HepG2 (cell line): ENCODE results near the gene MAGEB16. TPM values are rescaled to one million over a fixed set of nuclear protein-coding genes. Genes with fewer than 3 reads are reported as not detected.

Experiments used
- ATAC-seq: fragments of 200-7000 bp; cut with Tn5 transposase; 3 replicates; pipeline ENCODE4 v1.9.1; 2020; ENCODE audit warnings: mild to moderate bottlenecking, moderate library complexity
- BruUV-seq: library from RNA; stranded (reverse); fragments of 400-500 nt; replicated peaks from 2 replicates; lab custom pipeline; 2021; lab: Mats Ljungman, UMichigan
- CTCF ChIA-PET: fragments of 300-600 bp; formaldehyde crosslinking; extraction: SDS; loops from one replicate; lab custom pipeline; 2021; ENCODE audit warnings: low total read pairs, inconsistent platforms, low intra/inter-chr PET ratio; lab: Yijun Ruan, JAX
- POLR2A ChIA-PET: fragments of 350-600 bp; sonication (Branson Sonifier 250); formaldehyde crosslinking; loops from one replicate; lab custom pipeline; 2020; ENCODE audit warnings: antibody characterized with exemption, inconsistent platforms; lab: Yijun Ruan, JAX
- DNase-seq: peaks from one replicate; pipeline ENCODE4 v3.0.0-alpha.2; 2015; ENCODE audit warnings: low spot score
- FAIRE-seq: peaks from 3 replicates; lab custom pipeline; 2011; peaks lifted over from hg19 to GRCh38; lab: Jason Lieb, UNC
- H2AFZ ChIP-seq: one replicate; pipeline ENCODE4 v1.6.1; 2011; ENCODE audit warnings: low read length, inconsistent platforms
- H3K27ac ChIP-seq: fragments of 300-600 bp; 3 replicates; pipeline ENCODE4 v1.8.0; 2011; ENCODE audit warnings: mixed run types, mild to moderate bottlenecking, mixed read lengths, low read length, inconsistent platforms; ENCODE audit not compliant: insufficient read depth; ENCODE audit errors: extremely low read length
- H3K27me3 ChIP-seq, 2 experiments: fragments of 200-600 bp in 1 of 2; 2 replicates in 1 of 2; 3 replicates in 1 of 2; pipeline versions ENCODE4 v1.6.0 to v1.8.0; 2011; ENCODE audit warnings: low read length in 2 of 2, mild to moderate bottlenecking in 2 of 2, moderate library complexity in 2 of 2, inconsistent platforms in 1 of 2; ENCODE audit not compliant: insufficient read depth in 2 of 2, control insufficient read depth in 1 of 2
- H3K36me3 ChIP-seq, 2 experiments: fragments of 200-600 bp in 1 of 2; replicated peaks in 1 of 2; 2 replicates in 1 of 2; 3 replicates in 1 of 2; pipeline versions ENCODE4 v1.5.1 to v1.8.0; 2011; ENCODE audit warnings: low read length in 2 of 2, inconsistent platforms in 1 of 2; ENCODE audit not compliant: insufficient read depth in 2 of 2, control insufficient read depth in 1 of 2
- H3K4me1 ChIP-seq: 2 replicates; pipeline ENCODE4 v1.5.1; 2012; ENCODE audit warnings: low read length, inconsistent platforms; ENCODE audit not compliant: insufficient read depth
- H3K4me2 ChIP-seq: 2 replicates; pipeline ENCODE4 v1.6.0; 2011; ENCODE audit warnings: low read depth, low read length, inconsistent platforms
- H3K4me3 ChIP-seq, 3 experiments: fragments of 200-600 bp in 1 of 3; sonication (generic), shearing (Covaris generic) in 1 of 3; replicated peaks in 1 of 3; 2 replicates each; pipeline ENCODE4 v1.5.1; 2011 to 2016; ENCODE audit warnings: low read length in 3 of 3, inconsistent platforms in 2 of 3, low read depth in 2 of 3, mild to moderate bottlenecking in 2 of 3, control low read depth in 1 of 3, mixed read lengths in 1 of 3; ENCODE audit not compliant: insufficient read depth in 1 of 3
- H3K79me2 ChIP-seq: one replicate; pipeline ENCODE4 v1.6.1; 2011; ENCODE audit warnings: low read length, inconsistent platforms; ENCODE audit not compliant: insufficient read depth
- H3K9ac ChIP-seq: 2 replicates; pipeline ENCODE4 v1.6.0; 2011; ENCODE audit warnings: mild to moderate bottlenecking, low read depth, low read length, inconsistent platforms; ENCODE audit not compliant: insufficient read depth
- H3K9me3 ChIP-seq: 2 replicates; pipeline ENCODE4 v1.5.1; 2012; ENCODE audit warnings: mild to moderate bottlenecking, low read length
- H4K20me1 ChIP-seq: 2 replicates; pipeline ENCODE4 v1.6.0; 2011; ENCODE audit warnings: inconsistent platforms, mild to moderate bottlenecking, low read length, moderate library complexity; ENCODE audit not compliant: insufficient read depth
- ATAD3A ChIP-seq: sonication (generic); formaldehyde crosslinking; IDR thresholded peaks from 2 replicates; pipeline ENCODE4 v1.4.0; 2020; ENCODE audit warnings: missing genetic modification reagents
- ERF ChIP-seq: IDR thresholded peaks from 2 replicates; pipeline ENCODE4 v1.6.1; 2018; ENCODE audit warnings: missing biosample characterization, missing genetic modification reagents
- IKZF4 ChIP-seq: sonication (generic); formaldehyde crosslinking; IDR thresholded peaks from 2 replicates; pipeline ENCODE4 v1.5.1; 2020; ENCODE audit warnings: borderline replicate concordance, mild to moderate bottlenecking, low read depth, missing genetic modification reagents; ENCODE audit errors: not compliant biosample characterization
- KDM6A ChIP-seq: IDR thresholded peaks from 2 replicates; pipeline ENCODE4 v1.6.1; 2016; ENCODE audit warnings: low read depth
- KLF15 ChIP-seq: sonication (generic); formaldehyde crosslinking; IDR thresholded peaks from 2 replicates; pipeline ENCODE4 v1.8.1; 2023; ENCODE audit warnings: borderline replicate concordance, mild to moderate bottlenecking, inconsistent platforms, missing genetic modification reagents, mixed read lengths
- MAFG ChIP-seq: sonication (generic); formaldehyde crosslinking; IDR thresholded peaks from 2 replicates; pipeline ENCODE4 v1.5.1; 2020; ENCODE audit warnings: mild to moderate bottlenecking, missing genetic modification reagents
- NKX3-1 ChIP-seq: sonication (generic); formaldehyde crosslinking; IDR thresholded peaks from 2 replicates; pipeline ENCODE4 v1.5.0; 2020; ENCODE audit warnings: missing genetic modification reagents
- REXO4 ChIP-seq: sonication (generic); formaldehyde crosslinking; IDR thresholded peaks from 2 replicates; pipeline ENCODE4 v1.8.0; 2022; ENCODE audit warnings: missing genetic modification reagents, mild to moderate bottlenecking, borderline replicate concordance
- WGBS: methylation state at CpG from one replicate; pipeline ENCODE4 v1.1.6; 2017; ENCODE audit warnings: low lambda C conversion rate; 5-methylcytosine and 5-hydroxymethylcytosine counted together
- in situ Hi-C: cut with HindIII; loops from 2 replicates; pipeline ENCODE4 v1.10.0; 2017; ENCODE audit warnings: low pct_unique_long_range_greater_than_20kb; ENCODE audit not compliant: extremely low pct_ligation_motif_present
- intact Hi-C: fragments of 100-400 bp; cut with micrococcal nuclease; formaldehyde crosslinking; loops from one replicate; pipeline ENCODE4 v1.10.0; 2022; ENCODE audit not compliant: unreplicated experiment
- polyA plus RNA-seq, 8 experiments: library from polyadenylated mRNA; depleted of rRNA in 3 of 8; stranded (reverse) in 7 of 8; unstranded in 1 of 8; fragments of >200 nt; fragmentation: Illumina TruSeq in 4 of 8; extraction: Trizol in 4 of 8; gene quantifications; 2 replicates each; pipeline versions ENCODE4 v1.2.1 to v1.2.3, GENCODE V29; 2011 to 2016; ENCODE audit warnings: low read depth in 4 of 8, missing spikeins in 1 of 8, mixed read lengths in 1 of 8; ENCODE audit not compliant: insufficient read depth in 1 of 8
- total RNA-seq, 5 experiments: library from RNA; depleted of rRNA; stranded (reverse); fragments of >200 nt; fragmentation: Illumina TruSeq; extraction: Trizol; gene quantifications; 2 replicates each; pipeline ENCODE4 v1.2.3, GENCODE V29; 2016; ENCODE audit warnings: low read depth in 1 of 5
- TF ChIP-seq, protein P1 (sequence below): sonication (generic); formaldehyde crosslinking; IDR thresholded peaks from 2 replicates; pipeline ENCODE4 v1.4.0; 2020; ENCODE audit warnings: missing genetic modification reagents
- TF ChIP-seq, protein P2 (sequence below): sonication (generic); formaldehyde crosslinking; IDR thresholded peaks from 2 replicates; pipeline ENCODE4 v1.8.0; 2022; ENCODE audit warnings: mild to moderate bottlenecking, missing genetic modification reagents
- TF ChIP-seq, protein P3 (sequence below): sonication (generic); formaldehyde crosslinking; IDR thresholded peaks from one replicate; pipeline ENCODE4 v1.5.1; 2020; ENCODE audit warnings: mild to moderate bottlenecking, missing genetic modification reagents; ENCODE audit errors: not compliant biosample characterization

Gene MAGEB16
- total and polyA plus RNA-seq, 2 of the 13 experiments (the other 11 are each of a cell fraction or from before 2014, with no cell fraction given): not detected

DNA sequence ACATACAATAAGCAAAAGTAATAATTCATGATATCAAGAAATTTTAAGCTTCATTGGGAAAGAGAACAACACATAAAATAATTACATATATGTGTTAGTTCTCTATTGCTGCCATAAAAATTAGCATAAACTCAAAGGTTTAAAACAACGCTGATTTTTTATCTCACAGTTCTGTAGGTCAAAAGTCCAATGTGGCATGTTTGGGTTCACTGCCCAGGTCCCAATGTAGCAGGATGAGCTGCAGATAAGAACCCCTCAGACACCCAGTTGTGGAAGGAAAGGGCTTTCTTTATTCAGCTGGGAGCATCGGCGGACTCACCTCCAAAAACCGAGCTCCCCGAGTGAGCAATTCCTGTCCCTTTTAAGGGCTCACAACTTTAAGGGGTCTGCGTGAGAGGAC is 13.1 kb upstream of the MAGEB16 start:
- no peak for FAIRE-seq
- Histone ChIP-seq H3K4me2 (no peak overlapping the region), H3K79me2 (no peaks in the 10 kb centered on the region), H3K4me1 (no peaks in the 10 kb centered on the region), H3K27me3 (no peaks in the 10 kb centered on the region), H3K4me3 (no peak overlapping the region), H3K9ac (no peak overlapping the region), H3K36me3 (no peaks in the 10 kb centered on the region), H4K20me1 (no peaks in the 10 kb centered on the region), H3K27ac (no peak overlapping the region), H2AFZ (no peak overlapping the region), H3K9me3 (no peaks in the 10 kb centered on the region)
- ChIA-PET POLR2A (no interaction called here), CTCF (no interaction called here)
- ATAC-seq: no peak
- in situ Hi-C loops (no loop called here), intact Hi-C loops (no loop called here)
- no peak for DNase-seq
- 31% methylated on average over 4 of the region's 6 CpGs for WGBS
- BruUV-seq: no TSS peak
- TF ChIP-seq, protein P1, sequence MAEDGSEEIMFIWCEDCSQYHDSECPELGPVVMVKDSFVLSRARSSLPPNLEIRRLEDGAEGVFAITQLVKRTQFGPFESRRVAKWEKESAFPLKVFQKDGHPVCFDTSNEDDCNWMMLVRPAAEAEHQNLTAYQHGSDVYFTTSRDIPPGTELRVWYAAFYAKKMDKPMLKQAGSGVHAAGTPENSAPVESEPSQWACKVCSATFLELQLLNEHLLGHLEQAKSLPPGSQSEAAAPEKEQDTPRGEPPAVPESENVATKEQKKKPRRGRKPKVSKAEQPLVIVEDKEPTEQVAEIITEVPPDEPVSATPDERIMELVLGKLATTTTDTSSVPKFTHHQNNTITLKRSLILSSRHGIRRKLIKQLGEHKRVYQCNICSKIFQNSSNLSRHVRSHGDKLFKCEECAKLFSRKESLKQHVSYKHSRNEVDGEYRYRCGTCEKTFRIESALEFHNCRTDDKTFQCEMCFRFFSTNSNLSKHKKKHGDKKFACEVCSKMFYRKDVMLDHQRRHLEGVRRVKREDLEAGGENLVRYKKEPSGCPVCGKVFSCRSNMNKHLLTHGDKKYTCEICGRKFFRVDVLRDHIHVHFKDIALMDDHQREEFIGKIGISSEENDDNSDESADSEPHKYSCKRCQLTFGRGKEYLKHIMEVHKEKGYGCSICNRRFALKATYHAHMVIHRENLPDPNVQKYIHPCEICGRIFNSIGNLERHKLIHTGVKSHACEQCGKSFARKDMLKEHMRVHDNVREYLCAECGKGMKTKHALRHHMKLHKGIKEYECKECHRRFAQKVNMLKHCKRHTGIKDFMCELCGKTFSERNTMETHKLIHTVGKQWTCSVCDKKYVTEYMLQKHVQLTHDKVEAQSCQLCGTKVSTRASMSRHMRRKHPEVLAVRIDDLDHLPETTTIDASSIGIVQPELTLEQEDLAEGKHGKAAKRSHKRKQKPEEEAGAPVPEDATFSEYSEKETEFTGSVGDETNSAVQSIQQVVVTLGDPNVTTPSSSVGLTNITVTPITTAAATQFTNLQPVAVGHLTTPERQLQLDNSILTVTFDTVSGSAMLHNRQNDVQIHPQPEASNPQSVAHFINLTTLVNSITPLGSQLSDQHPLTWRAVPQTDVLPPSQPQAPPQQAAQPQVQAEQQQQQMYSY (CRISPR knock-in tag): no peak
- TF ChIP-seq ATAD3A (CRISPR knock-in tag): no peak
- no peak for TF ChIP-seq KLF15
- TF ChIP-seq ERF (CRISPR knock-in tag): no peak
- TF ChIP-seq NKX3-1 (CRISPR knock-in tag): no peak
- TF ChIP-seq, protein P2, sequence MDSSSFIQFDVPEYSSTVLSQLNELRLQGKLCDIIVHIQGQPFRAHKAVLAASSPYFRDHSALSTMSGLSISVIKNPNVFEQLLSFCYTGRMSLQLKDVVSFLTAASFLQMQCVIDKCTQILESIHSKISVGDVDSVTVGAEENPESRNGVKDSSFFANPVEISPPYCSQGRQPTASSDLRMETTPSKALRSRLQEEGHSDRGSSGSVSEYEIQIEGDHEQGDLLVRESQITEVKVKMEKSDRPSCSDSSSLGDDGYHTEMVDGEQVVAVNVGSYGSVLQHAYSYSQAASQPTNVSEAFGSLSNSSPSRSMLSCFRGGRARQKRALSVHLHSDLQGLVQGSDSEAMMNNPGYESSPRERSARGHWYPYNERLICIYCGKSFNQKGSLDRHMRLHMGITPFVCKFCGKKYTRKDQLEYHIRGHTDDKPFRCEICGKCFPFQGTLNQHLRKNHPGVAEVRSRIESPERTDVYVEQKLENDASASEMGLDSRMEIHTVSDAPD (CRISPR knock-in tag): no peak
- no peak for TF ChIP-seq REXO4 (CRISPR knock-in tag)
- TF ChIP-seq, protein P3, sequence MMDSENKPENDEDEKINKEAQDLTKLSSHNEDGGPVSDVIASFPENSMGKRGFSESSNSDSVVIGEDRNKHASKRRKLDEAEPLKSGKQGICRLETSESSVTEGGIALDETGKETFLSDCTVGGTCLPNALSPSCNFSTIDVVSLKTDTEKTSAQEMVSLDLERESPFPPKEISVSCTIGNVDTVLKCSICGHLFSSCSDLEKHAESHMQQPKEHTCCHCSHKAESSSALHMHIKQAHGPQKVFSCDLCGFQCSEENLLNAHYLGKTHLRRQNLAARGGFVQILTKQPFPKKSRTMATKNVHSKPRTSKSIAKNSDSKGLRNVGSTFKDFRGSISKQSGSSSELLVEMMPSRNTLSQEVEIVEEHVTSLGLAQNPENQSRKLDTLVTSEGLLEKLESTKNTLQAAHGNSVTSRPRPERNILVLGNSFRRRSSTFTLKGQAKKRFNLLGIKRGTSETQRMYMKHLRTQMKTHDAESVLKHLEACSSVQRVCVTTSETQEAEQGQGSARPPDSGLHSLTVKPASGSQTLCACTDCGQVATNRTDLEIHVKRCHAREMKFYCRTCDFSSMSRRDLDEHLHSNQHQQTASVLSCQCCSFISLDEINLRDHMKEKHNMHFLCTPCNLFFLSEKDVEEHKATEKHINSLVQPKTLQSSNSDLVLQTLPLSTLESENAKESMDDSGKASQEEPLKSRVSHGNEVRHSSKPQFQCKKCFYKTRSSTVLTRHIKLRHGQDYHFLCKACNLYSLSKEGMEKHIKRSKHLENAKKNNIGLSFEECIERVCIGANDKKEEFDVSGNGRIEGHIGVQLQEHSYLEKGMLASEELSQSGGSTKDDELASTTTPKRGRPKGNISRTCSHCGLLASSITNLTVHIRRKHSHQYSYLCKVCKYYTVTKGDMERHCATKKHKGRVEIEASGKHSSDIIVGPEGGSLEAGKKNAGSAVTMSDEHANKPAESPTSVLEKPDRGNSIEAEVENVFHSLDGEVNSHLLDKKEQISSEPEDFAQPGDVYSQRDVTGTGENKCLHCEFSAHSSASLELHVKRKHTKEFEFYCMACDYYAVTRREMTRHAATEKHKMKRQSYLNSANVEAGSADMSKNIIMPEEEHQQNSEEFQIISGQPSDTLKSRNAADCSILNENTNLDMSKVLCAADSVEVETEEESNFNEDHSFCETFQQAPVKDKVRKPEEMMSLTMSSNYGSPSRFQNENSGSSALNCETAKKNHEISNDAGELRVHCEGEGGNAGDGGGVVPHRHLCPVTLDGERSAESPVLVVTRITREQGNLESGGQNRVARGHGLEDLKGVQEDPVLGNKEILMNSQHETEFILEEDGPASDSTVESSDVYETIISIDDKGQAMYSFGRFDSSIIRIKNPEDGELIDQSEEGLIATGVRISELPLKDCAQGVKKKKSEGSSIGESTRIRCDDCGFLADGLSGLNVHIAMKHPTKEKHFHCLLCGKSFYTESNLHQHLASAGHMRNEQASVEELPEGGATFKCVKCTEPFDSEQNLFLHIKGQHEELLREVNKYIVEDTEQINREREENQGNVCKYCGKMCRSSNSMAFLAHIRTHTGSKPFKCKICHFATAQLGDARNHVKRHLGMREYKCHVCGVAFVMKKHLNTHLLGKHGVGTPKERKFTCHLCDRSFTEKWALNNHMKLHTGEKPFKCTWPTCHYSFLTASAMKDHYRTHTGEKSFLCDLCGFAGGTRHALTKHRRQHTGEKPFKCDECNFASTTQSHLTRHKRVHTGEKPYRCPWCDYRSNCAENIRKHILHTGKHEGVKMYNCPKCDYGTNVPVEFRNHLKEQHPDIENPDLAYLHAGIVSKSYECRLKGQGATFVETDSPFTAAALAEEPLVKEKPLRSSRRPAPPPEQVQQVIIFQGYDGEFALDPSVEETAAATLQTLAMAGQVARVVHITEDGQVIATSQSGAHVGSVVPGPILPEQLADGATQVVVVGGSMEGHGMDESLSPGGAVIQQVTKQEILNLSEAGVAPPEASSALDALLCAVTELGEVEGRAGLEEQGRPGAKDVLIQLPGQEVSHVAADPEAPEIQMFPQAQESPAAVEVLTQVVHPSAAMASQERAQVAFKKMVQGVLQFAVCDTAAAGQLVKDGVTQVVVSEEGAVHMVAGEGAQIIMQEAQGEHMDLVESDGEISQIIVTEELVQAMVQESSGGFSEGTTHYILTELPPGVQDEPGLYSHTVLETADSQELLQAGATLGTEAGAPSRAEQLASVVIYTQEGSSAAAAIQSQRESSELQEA: no peak
- no peak for TF ChIP-seq IKZF4 (CRISPR knock-in tag)
- TF ChIP-seq MAFG (CRISPR knock-in tag): no peak
- no peak for TF ChIP-seq KDM6A (CRISPR knock-in tag)
